DOHH2 (cell line): ENCODE measurements around the gene PIM1.

Experiments
- H3F3A ChIP-seq: fragments of 200-600 bp; sonication (generic), shearing (Covaris generic); 2 replicates; pipeline ENCODE4 v1.6.0; 2016; ENCODE audit warnings: antibody characterized with exemption, mild to moderate bottlenecking; ENCODE audit not compliant: control insufficient read depth, insufficient read depth
- H3K27ac ChIP-seq: fragments of 200-600 bp; sonication (generic); 2 replicates; pipeline ENCODE4 v1.5.1; 2014; ENCODE audit warnings: low read depth, mild to moderate bottlenecking, low read length, moderate library complexity
- H3K27me3 ChIP-seq: fragments of 200-600 bp; sonication (generic); 2 replicates; pipeline ENCODE4 v1.6.1; 2014; ENCODE audit warnings: mild to moderate bottlenecking, low read length, mixed read lengths; ENCODE audit not compliant: control insufficient read depth
- H3K36me3 ChIP-seq: fragments of 200-600 bp; sonication (generic); 2 replicates; pipeline ENCODE4 v1.6.1; 2014; ENCODE audit warnings: mild to moderate bottlenecking, low read length, moderate library complexity, mixed read lengths; ENCODE audit not compliant: control insufficient read depth
- H3K4me1 ChIP-seq: fragments of 200-600 bp; sonication (generic); 2 replicates; pipeline ENCODE4 v1.6.1; 2014; ENCODE audit warnings: mild to moderate bottlenecking, low read length, mixed read lengths; ENCODE audit not compliant: control insufficient read depth
- H3K4me2 ChIP-seq: fragments of 200-600 bp; sonication (generic); 2 replicates; pipeline ENCODE4 v1.6.0; 2014; ENCODE audit warnings: mild to moderate bottlenecking, low read length, moderate library complexity
- H3K4me3 ChIP-seq: fragments of 200-600 bp; sonication (generic); 2 replicates; pipeline ENCODE4 v1.5.1; 2014; ENCODE audit warnings: mild to moderate bottlenecking, low read length, mixed read lengths
- H3K79me2 ChIP-seq: fragments of 200-600 bp; sonication (generic); 2 replicates; pipeline ENCODE4 v1.6.1; 2014; ENCODE audit warnings: mild to moderate bottlenecking, low read length, mixed read lengths; ENCODE audit not compliant: control insufficient read depth
- H3K9me2 ChIP-seq: fragments of 200-600 bp; sonication (generic); replicated peaks from 2 replicates; pipeline ENCODE4 v1.6.1; 2014; ENCODE audit warnings: mild to moderate bottlenecking, low read length, mixed read lengths; ENCODE audit not compliant: control insufficient read depth
- H3K9me3 ChIP-seq: fragments of 200-600 bp; sonication (generic); 2 replicates; pipeline ENCODE4 v1.6.1; 2014; ENCODE audit warnings: antibody characterized with exemption, low read length, mixed read lengths; ENCODE audit not compliant: control insufficient read depth, insufficient read depth
- H4K20me1 ChIP-seq: fragments of 200-600 bp; sonication (generic); 2 replicates; pipeline ENCODE4 v1.6.0; 2014; ENCODE audit warnings: low read depth, mild to moderate bottlenecking, antibody characterized with exemption, low read length, moderate library complexity; ENCODE audit not compliant: control insufficient read depth, insufficient read depth
- EZH2phosphoT487 ChIP-seq: fragments of 200-600 bp; sonication (generic); IDR thresholded peaks from 2 replicates; pipeline ENCODE4 v1.6.1; 2017; ENCODE audit warnings: borderline replicate concordance, mild to moderate bottlenecking, antibody characterized with exemption, low read length, moderate library complexity, mixed read lengths
- TF ChIP-seq, protein P1 (sequence below): fragments of 200-600 bp; sonication (generic); IDR thresholded peaks from one replicate; pipeline ENCODE4 v1.5.1; 2014; ENCODE audit warnings: antibody characterized with exemption, mild to moderate bottlenecking, low read depth, low read length; ENCODE audit not compliant: poor library complexity, severe bottlenecking

PIM1 gene

GRCh38 chr6:37131104-37131959, 38.6 kb upstream of the PIM1 start:
- Histone ChIP-seq H3K4me1 (peaks cover 22% of the 10 kb centered on the region), H3K9me3 (no peaks in the 10 kb centered on the region), H4K20me1 (no peaks in the 10 kb centered on the region), H3K4me2 (no peak overlapping the region), H3K27me3 (0 out of 2 replicates have a peak, but pooled peaks cover 5% of the 10 kb centered on the region), H3K9me2 (no peaks in the 10 kb centered on the region), H3K4me3 (no peak overlapping the region), H3K27ac (no peak overlapping the region), H3F3A (no peaks in the 10 kb centered on the region), H3K36me3 (no peaks in the 10 kb centered on the region), H3K79me2 (no peaks in the 10 kb centered on the region)
- TF ChIP-seq EZH2phosphoT487: no peak
- TF ChIP-seq, protein P1, sequence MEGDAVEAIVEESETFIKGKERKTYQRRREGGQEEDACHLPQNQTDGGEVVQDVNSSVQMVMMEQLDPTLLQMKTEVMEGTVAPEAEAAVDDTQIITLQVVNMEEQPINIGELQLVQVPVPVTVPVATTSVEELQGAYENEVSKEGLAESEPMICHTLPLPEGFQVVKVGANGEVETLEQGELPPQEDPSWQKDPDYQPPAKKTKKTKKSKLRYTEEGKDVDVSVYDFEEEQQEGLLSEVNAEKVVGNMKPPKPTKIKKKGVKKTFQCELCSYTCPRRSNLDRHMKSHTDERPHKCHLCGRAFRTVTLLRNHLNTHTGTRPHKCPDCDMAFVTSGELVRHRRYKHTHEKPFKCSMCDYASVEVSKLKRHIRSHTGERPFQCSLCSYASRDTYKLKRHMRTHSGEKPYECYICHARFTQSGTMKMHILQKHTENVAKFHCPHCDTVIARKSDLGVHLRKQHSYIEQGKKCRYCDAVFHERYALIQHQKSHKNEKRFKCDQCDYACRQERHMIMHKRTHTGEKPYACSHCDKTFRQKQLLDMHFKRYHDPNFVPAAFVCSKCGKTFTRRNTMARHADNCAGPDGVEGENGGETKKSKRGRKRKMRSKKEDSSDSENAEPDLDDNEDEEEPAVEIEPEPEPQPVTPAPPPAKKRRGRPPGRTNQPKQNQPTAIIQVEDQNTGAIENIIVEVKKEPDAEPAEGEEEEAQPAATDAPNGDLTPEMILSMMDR: no peak

- Histone ChIP-seq H3K4me2 (no peak overlapping the region), H3K9me2 (no peaks in the 10 kb centered on the region), H3K4me3 (no peak overlapping the region), H4K20me1 (no peaks in the 10 kb centered on the region), H3K9me3 (no peaks in the 10 kb centered on the region), H3K4me1 (peaks cover 24% of the 10 kb centered on the region), H3K79me2 (no peaks in the 10 kb centered on the region), H3K27ac (no peak overlapping the region), H3K27me3 (0 out of 2 replicates have a peak, but pooled peaks cover 5% of the 10 kb centered on the region), H3F3A (no peaks in the 10 kb centered on the region), H3K36me3 (no peaks in the 10 kb centered on the region)
- TF ChIP-seq, protein P1: no peak
- TF ChIP-seq EZH2phosphoT487: no peak
These were observed 38.0 kb upstream of the PIM1 start for GRCh38 chr6:37131960-37132253.

DNA sequence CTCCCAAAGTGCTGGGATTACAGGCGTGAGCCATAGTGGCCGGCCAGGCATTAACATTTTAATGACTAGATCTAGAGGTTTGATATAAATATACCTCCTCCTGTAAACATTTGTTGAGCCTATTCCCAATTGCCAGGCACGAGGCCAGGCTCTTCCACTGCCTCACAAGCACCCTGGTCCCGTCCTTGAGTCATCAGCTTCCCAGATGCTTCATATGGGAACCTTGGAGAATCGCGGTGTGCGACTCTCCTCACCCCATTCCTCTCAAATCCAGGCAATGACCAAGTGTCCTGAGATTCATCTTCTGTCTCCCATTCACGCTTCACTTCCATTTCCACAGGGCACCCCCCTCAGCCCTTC, 35.9 kb upstream of the PIM1 start:
- no peak overlapping the region for H3K4me2 ChIP-seq
- H3K27me3 ChIP-seq: 0 out of 2 replicates have a peak, but pooled peaks cover 5% of the 10 kb centered on the region
- no peak overlapping the region for H3K4me3 ChIP-seq
- H3K79me2 ChIP-seq: no peaks in the 10 kb centered on the region
- H3K4me1 ChIP-seq: peaks cover 28% of the 10 kb centered on the region
- H3F3A ChIP-seq: no peaks in the 10 kb centered on the region
- no peak overlapping the region for H3K27ac ChIP-seq
- H3K9me2 ChIP-seq: no peaks in the 10 kb centered on the region
- TF ChIP-seq, protein P1: no peak
- no peak for TF ChIP-seq EZH2phosphoT487
- H3K36me3 ChIP-seq: no peaks in the 10 kb centered on the region
- no peaks in the 10 kb centered on the region for H4K20me1 ChIP-seq
- no peaks in the 10 kb centered on the region for H3K9me3 ChIP-seq
